CD4-positive, alpha-beta T cell treated with Interleukin-15 for 4 hours (primary cell): ENCODE measurements around the gene POU2F1.
"Not testable (repeated sequence)": the region's sequence is repeated elsewhere in the genome, so short reads cannot be mapped to it uniquely, and the experiment has no call there.

ENCODE experiments used
- DNase-seq: peaks from one replicate; pipeline ENCODE4 v3.0.0-alpha.2; 2020; ENCODE audit warnings: low spot score

Gene POU2F1

DNA sequence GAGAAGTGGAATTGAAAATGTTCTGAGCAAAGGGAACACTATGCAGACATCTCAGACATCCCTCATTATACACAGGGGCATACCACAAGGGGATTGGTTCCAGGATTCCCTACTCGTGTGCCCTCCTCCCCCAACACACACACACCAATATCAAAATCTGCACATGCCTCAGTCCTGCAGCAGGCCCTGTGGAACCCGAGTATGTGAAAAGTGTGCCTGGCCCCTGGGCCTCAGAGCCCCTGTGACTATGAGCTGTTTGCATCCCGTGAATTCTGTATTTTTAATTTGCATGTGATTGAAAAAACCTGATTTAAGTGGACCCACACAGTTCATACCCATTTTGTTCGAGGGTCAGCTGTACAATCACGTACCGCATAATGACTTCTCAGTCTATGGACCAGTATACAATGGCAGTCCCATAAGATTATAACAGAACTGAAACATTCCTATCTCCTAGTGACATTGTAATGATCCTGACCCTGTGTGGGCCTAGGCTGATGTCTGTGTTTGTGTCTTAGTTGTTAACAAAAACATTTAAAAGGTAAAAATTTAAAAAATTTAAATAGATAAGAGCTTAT, 11.3 kb downstream of the POU2F1 start:
- DNase-seq: no peak

DNA sequence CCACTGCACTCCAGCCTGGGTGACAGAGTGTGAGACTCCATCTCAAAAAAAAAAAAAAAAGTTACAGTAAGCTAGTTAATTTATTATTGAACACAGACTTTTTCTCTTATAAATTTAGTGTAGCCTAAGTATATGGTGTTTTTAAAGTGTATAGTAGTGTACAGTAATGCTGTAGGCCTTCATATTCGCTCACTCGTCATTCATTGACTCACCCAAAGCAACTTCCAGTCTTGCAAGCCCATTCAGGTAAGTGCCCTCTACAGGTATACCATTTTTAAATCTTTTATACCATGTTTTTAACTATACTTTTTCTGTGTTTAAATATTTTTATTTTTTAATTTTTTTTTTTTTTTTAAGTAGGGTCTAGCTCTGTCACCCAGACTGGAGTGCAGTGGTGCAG, 12.1 kb downstream of the POU2F1 start:
- no peak for DNase-seq

DNA sequence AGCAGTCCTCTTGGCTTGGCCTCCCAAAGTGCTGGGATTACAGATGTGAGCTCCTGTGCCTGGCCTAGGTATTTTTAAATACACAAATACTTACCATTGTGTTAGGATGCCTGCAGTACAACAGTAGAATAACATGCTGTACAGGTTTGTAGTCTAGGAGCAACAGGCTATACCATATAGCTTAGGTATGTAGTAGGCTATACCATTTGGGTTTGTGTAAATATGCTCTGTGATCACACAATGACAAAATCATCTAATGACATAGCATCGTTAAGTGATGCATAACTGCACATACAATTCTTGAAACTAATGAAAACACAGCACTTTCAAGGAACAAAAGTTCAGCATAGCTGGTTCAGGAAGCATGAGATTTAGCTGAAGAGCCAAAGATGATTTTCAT, 12.7 kb downstream of the POU2F1 start:
- DNase-seq: no peak

DNA sequence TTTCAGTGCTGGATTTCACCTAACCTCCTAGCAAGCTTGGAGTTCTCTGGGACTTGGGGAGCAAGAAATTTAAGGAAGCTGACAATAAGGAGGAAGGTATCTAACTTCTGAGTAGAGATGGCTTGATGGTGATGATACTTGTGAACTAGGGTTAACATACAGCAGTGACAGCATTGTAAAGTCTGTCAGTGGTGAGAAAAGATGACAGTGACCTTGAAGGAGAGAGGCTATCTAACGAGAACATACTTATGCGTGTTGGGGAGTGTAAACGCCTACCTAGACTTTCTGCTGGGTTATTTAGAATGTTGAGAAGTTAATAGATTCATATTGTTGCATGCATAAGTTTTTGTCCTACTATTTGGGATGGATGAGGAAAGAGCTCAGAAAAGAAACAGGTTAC, 16.3 kb downstream of the POU2F1 start:
- DNase-seq: no peak

DNA sequence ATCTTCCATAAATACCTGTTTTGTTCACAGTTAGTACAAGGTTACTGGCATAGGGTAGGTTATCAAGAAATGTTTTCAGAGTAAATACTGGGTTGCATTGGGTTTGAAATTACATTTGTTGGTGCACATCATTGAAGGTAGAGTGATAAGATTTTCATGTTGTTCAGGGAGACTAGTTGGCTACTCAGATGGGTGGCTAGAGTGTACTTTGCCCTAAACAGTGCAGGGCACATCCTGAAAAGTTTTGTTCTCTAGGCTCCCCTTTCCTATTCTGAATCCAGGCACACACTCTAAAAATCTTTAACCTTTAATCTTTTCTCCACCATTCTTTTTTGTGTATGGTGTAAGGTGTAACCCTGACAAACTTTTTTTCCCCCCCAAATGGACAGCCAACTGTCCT, 18.0 kb downstream of the POU2F1 start:
- DNase-seq: no peak

DNA sequence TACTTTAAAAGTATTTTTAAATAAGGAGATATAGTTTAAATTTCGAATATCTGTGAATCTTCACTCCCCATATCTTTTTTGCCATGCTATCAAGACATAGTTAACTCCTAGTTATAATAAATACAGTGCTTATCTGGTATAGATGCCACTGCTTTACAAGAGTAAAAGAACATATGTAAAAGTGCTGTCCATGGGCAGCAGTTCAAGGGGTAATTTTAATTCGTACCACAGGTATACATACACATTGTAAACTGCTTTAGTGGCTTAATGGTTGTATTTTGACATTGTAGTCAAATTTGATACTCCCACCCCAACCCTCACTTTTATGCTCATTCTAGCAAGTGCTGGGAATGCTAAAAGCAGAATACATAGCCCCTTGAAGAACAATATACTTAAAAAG, 18.6 kb downstream of the POU2F1 start:
- DNase-seq: no peak

DNA sequence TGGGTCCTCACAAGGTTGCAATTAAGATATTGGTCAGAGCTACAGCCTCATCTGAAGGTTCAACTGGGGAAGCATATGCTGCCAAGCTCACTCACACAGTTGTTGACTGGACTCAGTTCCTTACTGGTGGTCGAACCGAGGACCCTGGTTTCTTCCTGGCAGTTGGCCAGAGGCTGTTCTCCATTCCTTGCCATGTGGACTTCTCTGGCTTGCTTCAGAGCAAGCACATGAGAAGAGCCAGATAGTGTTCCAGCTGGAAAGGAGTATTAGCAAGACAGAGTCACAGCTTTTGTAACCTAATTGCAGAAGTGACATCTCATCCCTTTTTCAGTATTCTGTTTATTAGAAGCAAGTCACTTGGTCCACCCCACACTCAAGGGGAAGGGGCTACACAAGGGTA, 23.6 kb downstream of the POU2F1 start:
- DNase-seq: no peak

DNA sequence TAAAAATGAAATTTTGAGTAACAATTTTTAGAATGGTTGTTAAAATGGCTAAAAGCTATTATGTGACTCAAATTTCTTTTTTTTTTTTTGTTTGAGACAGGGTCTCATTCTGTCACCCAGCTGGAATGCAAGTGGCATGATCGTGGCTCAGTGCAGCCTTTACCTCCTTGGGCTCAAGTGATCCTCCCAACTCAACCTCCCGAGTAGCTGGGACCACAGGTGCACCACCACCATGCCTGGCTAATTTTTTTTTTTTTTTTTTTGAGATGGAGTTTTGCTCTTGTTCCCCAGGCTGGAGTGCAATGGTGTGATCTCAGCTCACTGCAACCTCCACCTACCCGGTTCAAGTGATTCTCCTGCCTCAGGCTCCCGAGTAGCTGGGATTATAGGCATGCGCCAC, 24.5 kb downstream of the POU2F1 start:
- DNase-seq: not testable (repeated sequence)

DNA sequence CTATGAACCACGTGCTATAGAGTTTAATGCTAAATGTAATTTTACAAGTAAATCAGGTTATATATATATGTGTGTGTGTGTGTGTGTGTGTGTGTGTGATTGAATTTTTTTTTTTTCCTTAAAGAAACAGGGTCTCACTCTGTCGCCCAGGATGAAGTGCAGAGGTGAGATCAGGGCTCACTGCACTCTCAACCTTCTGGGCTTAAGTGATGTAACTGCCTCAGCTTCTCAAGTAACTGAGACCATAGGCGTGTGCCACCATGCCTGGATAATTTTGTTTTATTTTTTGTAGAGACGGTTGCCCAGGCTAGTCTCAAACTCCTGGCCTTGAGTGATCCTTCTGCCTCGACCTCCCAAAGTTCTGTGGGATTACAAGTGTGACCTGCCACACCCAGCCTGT, 26.3 kb downstream of the POU2F1 start:
- DNase-seq: no peak

DNA sequence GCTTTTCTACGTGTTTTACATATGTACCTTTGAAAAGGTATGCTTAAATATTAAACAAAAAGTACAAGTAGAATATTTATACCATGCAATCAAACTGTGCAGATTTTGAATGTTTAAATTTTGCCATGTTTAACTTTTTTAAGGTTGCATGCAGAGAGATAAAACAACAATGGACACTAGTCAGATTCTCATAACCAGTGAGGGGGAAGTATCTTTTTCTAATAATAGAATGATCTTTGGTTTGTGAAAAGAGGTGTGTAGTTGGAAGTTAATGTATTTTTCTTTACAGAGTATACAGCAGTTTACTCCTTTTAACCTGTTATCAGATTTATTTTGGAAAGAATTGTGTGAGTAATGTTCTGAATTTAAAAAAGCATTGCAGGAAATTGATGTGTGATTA, 27.1 kb downstream of the POU2F1 start:
- no peak for DNase-seq

DNA sequence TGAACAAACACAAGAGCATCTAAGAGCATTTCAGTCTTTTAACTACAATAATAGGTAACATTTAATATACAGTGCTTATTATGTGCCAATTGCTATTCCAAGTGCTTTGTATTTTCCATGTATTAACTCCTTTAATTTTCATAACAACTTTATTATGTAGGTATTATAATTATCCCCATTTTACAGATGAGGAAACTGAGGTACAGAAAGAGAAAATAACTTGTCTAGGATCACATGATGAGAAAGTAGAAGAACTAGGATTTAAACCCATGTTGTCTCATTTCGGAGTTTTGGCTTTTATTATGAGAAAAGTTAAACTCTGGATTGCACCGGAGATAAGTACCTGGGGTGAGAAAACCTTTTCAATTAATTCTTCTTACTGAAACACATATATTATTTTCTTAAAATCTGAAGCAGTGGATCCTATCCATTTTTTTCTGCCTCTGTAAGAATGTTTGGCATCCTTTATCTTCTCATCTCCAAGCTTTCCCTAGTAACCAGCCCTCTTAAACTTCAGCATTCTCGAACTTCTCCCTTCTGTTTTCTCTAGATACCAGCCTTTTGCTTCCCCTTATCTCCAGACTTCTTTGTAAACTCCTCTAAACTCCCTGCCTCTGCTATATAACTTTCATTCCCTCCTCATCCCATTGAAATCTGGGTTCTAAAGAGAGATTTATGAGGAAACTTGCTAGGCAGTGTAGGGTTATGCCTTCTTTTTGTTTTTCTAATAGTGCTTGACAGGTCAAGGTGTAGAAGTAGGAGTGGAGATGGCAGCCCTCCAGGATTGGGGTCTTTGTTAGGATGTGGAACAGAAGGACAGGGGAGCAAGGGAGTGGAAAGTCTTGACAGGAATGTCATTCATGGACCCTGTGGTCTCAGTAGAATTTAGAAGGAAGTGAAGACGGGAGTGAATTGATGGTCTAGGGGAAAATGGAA, 28.3 kb downstream of the POU2F1 start:
- no peak for DNase-seq

DNA sequence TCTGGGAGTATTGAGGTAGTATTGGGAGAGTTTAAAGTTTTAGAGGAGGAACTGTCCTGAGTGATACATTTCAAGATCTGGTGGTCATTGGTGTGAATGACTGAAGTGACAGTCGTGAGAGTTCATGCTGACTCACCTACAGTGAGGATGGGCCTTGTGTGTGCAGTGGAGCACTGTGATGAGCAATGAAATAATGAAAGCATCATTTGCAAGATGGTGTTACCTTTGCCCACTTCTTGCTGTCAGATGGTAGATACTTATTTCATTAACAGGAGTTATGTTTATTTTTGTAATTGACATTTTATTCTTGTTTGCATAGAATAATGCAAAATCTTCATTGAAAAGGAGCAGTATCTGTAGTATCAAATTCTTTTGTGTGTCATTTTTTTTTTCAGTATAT, 29.0 kb downstream of the POU2F1 start:
- DNase-seq: no peak

DNA sequence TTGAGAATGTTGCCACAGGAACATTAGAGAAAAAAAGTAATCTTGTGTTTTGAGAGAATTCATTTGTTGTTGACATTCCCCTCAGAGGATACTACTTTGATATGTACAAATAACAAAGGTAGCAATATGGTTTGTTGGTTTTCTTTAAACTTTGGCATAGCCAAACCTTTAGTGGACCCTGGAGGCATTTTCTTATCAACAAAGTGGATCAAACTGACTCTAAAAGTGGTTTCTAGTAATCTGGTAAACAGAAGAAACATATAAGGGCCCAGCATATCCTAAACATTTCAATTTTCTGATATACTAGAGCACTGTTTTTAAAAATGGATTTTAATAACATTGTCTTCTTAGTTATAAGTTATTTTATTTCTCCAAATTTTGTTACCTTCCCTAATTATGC, 29.8 kb downstream of the POU2F1 start:
- DNase-seq: no peak

DNA sequence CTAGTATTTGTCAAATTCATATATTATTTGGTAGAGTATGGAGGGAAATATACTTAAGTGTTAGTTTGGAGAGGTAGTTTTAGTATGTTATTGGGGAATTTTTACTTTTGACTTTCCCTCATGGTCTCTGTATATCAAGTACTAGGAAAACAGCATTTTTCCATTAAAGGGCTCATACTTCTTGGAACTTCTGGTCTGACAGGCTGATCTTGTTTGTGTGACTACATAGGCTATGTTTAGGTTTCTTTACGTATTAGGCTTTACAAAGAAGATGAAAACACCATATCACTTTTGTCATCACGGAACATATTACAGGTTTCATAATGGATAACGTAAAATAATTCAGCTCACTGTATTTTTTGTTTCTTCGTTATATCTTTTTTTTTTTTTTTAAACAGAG, 30.8 kb downstream of the POU2F1 start:
- no peak for DNase-seq

DNA sequence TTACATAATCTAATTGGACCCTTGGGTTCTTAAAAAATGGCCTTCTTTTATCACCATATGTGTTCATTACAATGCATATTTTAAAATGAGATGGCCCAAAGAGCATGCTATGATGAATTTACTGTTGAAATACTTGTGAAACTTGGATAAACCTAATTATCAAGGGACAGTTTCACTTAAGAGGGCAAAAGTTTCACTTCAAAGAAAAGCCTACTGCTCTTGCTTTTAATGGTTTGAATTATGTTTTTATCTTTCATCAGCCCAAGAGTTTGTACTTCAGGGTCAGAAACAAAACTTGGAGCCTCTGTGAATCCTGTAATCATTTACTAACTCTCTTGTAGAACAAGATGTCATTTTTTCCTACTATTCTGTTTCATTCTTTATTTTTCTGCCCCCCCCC, 32.3 kb downstream of the POU2F1 start:
- DNase-seq: no peak

DNA sequence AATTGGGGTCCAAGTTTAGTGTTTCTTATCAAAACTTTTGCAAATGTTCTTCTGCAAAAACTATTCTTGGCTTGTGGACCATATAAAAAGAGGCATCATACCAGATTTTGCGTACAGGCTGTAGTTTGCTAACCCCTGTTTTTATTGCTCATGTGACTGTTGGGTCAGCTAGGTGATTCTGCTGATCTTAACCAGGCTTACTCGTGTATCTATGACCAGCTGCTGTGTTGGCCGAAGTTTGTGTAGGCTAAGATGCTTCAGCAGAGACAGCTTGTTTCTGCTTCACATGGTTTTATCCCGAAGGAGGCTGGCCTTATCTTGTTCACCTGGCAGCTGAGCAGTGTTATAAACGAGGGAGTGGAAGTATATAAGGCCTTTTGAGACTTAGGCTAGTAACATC, 38.2 kb downstream of the POU2F1 start:
- no peak for DNase-seq

DNA sequence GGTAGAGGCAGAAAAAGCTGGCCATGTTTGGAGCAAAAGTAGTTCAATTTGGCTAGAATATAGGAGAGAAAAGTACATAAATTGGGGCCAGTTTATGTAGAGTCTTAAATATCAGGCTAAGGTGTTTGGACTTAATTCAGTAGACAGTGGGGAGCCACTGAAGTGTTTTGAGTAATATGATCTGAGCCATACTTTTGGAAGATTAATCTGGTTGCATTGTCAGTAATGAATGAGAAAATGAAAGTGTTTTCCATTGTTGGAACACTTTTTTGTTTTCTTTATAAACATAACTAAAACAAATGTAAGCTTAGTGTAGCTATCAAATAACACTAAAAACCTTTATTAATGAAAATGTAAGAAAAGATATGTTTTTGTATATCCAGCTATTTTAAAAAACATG, 42.1 kb downstream of the POU2F1 start:
- no peak for DNase-seq

DNA sequence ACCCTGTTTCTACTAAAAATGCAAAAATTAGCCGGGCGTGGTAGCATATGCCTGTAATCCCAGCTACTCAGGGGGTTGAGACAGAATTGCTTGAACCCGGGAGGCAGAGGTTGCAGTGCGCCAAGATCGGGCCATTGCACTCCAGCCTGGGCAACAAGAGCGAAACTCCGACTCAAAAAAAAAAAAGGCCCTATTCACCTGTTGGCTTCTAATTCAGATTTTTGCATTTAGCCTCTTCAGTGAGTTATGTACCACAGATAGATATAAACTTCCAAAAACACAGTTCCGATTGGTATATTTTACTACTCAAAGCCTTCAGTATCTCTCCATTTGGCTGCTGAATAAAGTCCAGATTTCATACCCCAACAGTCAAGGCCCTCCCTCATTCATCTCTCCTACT, 42.7 kb downstream of the POU2F1 start:
- DNase-seq: no peak

DNA sequence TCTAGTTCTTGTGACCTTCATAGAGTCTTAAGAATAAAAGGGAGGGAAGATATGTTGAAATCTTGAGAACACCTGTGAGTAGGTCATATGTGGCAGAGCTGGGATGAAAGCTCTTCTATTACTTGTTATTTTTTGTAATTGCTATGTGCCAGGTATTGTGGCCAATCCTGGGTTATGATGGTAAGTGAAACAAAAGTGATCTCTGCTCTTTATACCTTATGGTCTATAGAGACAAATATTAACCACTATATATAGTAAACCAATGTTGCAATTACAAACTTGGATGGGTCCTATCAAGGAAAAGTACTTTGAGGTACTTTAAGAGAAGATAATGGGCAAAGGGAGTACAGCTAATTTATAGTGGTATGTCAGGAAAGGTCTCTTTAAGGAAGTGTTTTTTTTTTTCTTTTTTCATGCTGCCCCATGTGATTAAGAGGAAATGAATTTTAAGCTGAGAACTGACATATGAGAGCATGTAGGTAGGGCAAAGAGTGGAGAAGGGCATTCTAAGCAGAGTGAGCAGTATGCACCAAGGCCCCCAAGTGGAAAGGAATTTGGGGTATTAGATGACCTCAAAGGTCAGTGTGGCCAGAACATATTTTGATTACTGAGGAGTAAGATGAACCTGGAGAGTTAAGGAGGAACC, 43.3 kb downstream of the POU2F1 start:
- DNase-seq: no peak

DNA sequence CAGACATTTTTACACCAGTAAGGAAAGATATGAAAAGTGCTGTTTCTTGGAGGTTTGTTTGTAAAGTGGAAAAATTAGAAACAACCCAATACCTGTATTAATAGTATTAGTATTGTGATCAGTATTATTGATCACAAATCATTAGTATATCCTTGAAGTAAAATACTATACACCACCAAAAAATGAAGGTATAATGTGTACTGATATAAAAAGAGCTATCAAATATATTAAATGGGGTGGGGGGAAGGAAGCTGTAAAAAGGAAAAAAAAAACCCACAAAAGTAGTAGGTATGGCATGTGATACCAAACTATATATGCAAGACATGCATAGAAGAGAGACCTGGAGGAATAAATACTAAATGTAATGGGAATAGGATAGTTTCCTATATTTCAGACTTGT, 46.3 kb downstream of the POU2F1 start:
- no peak for DNase-seq

DNA sequence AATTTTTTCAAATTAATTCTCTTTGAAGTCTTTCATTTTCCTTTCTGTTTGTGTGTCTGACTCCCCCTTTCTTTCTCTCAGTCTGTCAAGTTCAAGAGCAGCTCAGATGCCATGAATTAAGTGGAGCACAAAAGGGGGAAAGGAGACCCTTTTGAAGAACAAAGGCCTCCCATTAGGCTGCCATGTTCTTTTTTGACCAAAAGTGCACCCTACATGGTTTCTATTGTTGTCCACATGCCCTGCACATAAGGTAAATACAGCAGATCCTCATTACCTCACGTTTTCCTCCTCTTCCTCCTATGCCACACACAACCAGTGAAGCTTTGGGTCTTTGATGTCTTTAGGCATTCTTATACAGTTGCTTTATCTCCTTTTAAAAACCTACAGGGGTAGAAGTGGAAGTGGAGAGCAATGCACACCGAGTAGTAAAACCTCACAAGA, 47.7 kb downstream of the POU2F1 start:
- DNase-seq: no peak

DNA sequence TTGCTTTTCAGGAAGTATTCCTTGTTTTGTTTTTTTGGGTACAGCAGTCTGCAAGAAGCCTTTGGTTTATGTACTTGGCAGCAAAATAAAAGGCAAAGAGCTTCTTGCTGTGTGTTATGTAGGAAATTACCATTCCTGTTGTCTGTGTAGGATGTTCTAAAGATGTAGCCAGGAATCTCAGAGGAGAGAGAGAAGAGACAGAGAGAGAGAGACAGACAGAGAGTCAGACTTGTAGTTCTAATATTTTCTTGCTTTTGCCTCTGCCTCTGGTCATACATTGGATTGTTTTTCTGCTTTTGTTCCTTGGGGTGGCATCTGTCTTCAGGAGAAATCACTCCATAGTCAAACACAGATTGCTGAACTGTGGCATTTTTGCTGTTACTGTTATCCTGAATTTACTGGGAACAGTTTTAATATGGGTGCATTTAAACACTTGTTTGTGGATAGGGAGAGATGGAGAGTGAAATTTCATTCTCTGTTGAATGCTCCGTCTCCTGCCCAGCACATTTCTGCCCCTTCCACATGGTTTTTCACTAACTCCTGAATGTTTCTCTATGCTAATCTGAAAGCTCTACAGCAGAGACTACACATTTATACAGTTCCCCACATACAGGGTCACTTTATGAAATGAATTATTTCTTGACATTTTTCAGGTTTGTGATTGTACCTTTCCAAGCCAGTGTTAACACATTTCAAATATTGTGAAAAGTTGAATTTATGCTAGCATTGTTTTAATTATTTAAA, 49.8 kb downstream of the POU2F1 start:
- no peak for DNase-seq
